HG03060 (cell line): Measurements from ENCODE around the gene KRT76.
"Not testable (repeated sequence)": the region's sequence is repeated elsewhere in the genome, so short reads cannot be mapped to it uniquely, and the experiment has no call there.

Experiments
- ATAC-seq: cut with Tn5 transposase; IDR thresholded peaks from one replicate; pipeline ENCODE4 v1.9.1; 2021; ENCODE audit warnings: low read depth, moderate number of reproducible peaks; ENCODE audit not compliant: unreplicated experiment

Gene KRT76

GRCh38 chr12:52798671-52799504 lies 21.7 kb upstream of the KRT76 start:
- ATAC-seq: no peak

DNA sequence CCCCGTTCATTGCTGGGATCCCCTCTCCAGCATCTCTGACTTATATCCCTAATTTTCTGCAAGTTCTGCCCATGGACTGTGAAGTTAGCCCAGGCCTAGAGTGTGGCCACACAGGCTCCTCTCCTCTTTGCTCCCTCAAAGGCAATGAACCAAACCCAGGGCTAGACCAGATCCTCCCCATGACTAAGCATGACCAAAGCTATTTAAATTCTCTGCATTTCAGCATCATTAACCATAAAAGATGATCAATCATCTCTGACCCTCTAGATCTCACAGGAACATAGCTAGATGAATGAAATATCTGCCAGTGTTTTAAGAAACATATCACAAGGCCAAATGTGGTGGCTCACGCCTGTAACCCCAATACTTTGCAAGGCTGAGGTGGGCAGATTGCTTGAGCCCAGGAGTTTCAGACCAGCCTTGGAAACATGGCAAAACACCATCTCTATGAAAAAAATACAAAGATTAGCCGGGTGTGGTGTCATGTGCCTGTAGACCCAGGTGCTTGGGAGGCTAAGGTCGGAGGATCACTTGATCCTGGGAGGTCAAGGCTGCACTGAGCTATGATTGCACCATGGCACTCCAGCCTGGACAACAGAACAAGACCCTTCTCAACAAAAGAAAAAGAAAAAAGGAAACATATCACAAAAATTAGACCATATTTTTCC lies 21.0 kb upstream of the KRT76 start:
- no peak for ATAC-seq

GRCh38 chr12:52797529-52797894 lies 20.4 kb upstream of the KRT76 start:
- ATAC-seq: no peak

DNA sequence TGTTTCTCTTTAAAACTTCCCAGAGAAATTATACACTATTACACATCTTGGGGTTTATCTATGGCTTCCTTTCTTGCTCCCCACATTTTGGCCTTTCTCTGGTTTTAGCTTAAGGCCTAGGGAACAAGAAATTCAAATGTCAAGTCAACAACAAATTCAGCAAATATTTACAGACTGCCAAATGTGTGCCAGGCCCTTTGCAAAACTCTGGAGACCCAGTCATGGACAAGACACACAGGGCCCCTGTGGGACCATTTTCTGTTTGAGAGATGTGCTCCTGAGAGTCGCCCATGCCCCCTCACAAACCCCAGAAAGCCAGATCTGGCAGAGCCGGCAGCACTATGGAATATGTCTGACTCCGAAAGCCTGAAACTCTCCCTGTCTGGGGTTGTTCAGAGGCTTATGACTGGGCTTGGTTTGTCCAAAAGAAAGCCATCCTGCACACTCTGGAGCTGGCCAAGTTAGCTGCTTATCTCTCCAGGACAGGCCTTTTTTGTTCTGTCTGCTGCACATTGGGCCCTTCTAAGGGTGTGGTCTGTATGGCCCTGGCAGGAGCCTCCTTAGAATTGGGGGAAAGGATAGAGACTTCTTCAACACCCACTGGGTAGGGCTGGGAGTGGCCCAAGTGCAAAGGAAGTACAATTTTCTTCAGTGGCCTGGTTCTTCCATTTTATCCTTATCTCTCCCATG lies 19.8 kb upstream of the KRT76 start:
- no peak for ATAC-seq

DNA sequence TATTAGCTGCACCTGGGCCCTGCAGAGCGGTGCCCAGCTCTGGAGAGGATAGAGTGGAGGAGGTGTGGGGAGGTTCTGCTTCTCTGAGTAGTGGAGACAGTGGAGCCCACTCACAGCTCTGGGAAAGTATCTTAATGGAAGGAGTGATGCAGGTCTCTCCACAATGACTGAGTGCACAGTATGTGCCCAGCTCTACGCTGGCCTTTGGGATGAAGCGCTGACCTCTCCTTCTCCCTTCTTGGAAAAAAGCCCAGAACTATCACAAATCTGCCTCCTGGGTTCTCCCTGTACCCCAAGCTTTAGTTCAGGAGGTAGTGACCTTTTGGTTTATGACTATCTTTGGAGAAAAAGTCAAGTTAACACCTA lies 19.3 kb upstream of the KRT76 start:
- no peak for ATAC-seq

GRCh38 chr12:52795694-52796428 lies 18.7 kb upstream of the KRT76 start, which contains the start of gene KRT3:
Gene KRT3, minus strand, starts transcription at chr12:52796117. Its CDS starts 75 bp downstream, at chr12:52796042.
- ATAC-seq: no peak

DNA sequence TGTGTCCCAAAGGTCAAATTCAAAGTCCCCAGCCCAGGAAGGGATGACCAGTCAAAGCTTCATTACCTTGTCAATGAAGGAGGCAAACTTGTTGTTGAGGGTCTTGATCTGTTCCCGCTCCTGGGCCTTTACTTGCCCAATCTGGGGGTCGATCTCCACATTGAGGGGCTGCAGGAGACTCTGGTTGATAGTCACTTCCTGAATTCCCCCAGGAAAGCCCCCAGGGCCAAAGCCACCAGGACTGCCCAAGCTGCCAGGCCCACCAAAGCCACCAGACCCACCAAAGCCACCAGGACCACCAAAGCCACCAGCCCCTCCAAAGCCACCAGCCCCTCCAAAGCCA lies 18.2 kb upstream of the KRT76 start:
- ATAC-seq: not testable (repeated sequence)

- ATAC-seq: no peak
Observed at GRCh38 chr12:52794479-52795331, 17.6 kb upstream of the KRT76 start.

DNA sequence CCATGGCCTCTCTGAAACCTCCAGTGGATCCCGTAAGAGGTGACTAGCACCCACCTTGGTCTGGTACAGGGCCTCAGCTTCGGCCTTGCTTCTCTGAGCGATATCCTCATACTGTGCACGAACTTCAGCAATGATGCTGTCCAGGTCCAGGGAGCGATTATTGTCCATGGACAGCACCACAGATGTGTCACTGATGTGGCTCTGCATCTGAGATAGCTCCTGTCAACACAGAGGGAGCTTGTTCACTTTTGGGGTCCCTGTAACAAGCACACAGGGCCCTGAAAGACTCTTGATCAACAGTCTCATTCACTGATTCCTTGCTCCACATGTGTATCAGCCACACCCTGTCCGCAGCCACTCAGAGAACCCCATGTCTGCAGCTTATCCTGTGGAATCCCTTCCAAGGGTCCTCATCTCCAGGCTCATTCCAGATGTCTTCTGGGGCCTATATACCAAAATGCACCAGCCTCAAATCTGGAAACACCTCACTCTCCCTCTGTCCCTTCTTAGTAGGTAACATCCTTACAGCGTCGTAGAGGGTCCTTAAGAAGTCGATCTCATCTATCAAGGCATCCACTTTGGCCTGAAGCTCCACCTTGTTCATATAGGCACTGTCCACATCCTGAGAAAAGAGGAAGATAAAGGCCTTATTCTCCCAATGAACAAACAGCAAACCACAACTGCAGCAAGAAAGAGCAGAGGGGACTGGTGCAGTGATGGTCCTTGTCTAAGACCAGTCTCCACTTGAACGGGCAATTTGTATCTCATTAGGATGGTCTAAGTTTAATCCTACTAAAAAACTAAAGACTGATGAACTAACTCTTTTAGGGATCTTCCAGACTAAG lies 15.3 kb upstream of the KRT76 start:
- no peak for ATAC-seq

DNA sequence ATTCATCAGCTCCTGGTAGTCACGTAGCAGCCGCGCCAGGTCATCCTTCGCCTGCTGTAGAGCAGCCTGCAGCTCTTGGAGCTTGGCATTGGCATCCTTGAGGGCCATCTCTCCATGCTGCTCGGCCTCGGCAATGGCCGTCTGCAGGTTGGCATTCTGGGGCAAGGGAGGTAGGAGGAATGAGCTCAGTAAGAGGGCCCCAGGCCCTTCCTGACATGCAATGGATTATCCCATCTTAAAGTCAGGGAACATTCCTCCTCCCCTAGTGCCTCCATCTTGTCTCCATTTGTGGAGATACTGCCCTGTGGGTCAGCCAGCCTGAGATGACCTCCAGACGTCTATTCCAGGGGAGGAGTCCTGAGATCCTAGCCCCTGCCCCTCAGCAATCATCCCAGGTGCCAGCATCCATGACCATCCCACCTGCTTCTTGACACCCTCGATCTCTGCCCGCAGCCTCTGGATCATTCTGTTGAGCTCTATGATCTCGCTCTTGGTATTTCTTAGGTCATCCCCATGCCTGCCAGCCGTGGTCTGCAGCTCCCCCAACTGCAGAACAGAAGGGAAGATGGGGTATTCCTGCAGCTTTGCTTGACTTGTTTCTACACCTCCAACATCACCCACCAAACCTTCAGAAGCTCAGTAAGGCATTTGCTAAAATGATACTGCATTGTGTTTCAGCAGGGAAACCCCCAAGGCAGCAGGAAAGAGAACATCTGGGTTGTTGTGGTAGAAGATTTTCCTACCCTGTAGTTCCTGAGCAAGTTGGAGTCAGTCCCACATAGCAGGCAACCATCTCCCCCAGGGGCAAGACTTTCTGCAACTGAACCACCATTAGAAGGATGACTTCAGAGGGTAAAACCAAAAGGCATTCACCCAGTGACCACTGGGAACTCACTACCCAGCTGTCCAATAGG lies 14.4 kb upstream of the KRT76 start:
- no peak for ATAC-seq

GRCh38 chr12:52790427-52791270 lies 13.5 kb upstream of the KRT76 start:
- ATAC-seq: no peak

DNA sequence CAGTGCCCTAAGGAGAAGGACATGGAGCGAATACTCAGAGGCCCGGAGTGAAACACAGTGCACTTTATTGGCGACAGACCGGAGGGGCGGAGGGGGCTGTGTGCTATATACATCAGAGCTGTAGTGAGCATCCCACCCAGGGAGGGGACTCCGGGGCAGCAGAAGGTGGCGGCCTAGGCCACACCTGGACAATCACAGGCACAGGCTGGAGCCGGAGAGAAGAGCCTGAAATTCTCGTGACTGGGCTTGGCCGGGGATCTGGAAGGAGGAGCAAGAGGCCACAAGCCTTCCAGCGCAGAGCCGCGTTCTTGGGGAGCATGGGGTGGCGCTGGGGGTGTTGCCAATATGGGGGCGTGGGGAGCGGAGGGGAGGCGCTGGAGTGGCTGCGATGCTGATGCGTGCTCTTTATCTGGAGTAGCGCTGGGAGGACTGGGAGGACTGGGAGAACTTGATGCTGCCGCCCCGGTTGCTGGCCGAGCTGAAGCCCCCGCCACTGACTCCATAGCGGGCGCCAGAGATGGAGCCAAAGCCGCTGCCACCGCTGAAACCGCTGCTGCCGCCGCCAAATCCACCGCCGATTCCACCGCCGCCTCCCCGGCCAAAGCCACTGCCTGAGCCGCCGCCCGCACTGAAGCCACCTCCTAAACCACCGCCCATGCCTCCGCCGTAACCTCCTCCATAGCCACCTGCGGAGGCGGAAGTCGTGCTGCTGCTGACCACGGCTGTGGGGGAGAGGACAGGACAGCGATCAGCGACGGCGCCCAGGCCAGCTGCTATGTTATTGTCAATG lies 12.7 kb upstream of the KRT76 start:
- ATAC-seq: no peak

DNA sequence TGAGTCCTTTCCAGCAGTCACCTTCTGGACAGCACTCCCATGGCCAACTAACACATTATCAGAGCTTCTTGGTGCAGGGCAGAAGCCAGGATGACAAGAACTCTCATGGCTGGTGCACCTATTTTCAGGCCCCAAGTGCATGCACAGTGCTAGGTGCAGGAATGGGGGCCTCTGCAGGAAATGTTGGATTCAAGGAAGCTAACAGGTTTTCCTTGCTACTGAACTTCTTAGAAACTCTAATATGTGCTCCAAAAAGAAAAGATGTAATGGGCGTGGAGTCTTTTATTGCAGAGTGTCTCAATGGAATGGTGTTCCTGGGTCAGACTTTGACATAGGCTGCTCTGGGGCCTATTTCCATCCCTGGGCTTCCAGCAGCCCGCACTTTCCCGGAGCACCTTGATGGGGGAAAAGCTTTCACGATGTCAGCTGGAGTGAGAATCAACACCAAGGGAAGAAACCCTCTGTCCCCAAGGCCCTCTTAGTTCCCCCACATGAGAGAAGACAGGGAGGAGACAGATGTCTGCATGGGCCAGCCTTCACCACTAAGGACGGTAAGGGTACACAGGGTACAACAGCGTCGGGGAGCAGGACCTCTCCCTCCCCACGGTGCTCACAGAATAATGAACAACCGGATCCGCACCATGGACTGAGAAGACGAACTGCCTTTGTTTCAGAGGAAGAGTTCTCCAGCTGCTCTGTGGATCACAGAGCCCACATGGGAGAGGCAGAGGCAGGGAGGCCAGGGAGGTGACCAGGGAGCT lies 11.9 kb upstream of the KRT76 start:
- no peak for ATAC-seq

GRCh38 chr12:52788192-52788875 lies 11.2 kb upstream of the KRT76 start:
- no peak for ATAC-seq
